SU-DHL-6 (cell line): ENCODE results near the gene MED12L.

Experiments used
- H2AFZ ChIP-seq: fragments of 200-600 bp; sonication (generic); 2 replicates; pipeline ENCODE4 v1.6.1; 2014; ENCODE audit warnings: low read depth, mild to moderate bottlenecking, moderate library complexity, mixed read lengths, antibody characterized with exemption, low read length; ENCODE audit not compliant: severe bottlenecking
- H3F3A ChIP-seq: fragments of 200-600 bp; shearing (Covaris generic); 2 replicates; pipeline ENCODE4 v1.6.0; 2016; ENCODE audit warnings: antibody characterized with exemption, mild to moderate bottlenecking; ENCODE audit not compliant: insufficient read depth
- H3K27ac ChIP-seq: fragments of 200-600 bp; sonication (generic); 2 replicates; pipeline ENCODE4 v1.5.1; 2016; ENCODE audit warnings: low read depth, mild to moderate bottlenecking, low read length, moderate library complexity, mixed read lengths
- H3K27me3 ChIP-seq: fragments of 200-600 bp; sonication (generic), shearing (Covaris generic); 2 replicates; pipeline ENCODE4 v1.6.0; 2014; ENCODE audit warnings: mild to moderate bottlenecking, low read length
- H3K36me3 ChIP-seq: fragments of 200-600 bp; sonication (generic); 2 replicates; pipeline ENCODE4 v1.6.1; 2014; ENCODE audit warnings: mild to moderate bottlenecking, low read length, mixed read lengths
- H3K4me2 ChIP-seq: fragments of 300-600, 200-600 bp; shearing (Covaris generic), sonication (generic); 2 replicates; pipeline ENCODE4 v1.6.0; 2014; ENCODE audit warnings: low read length, low read depth, mild to moderate bottlenecking; ENCODE audit not compliant: poor library complexity, severe bottlenecking
- H3K4me3 ChIP-seq: fragments of 200-600 bp; sonication (generic); 2 replicates; pipeline ENCODE4 v1.5.1; 2014; ENCODE audit warnings: antibody characterized with exemption, low read length, mild to moderate bottlenecking, mixed read lengths; ENCODE audit not compliant: insufficient read depth, poor library complexity, severe bottlenecking
- H3K79me2 ChIP-seq: fragments of 200-600 bp; sonication (generic); 2 replicates; pipeline ENCODE4 v1.6.1; 2014; ENCODE audit warnings: mild to moderate bottlenecking, low read length, moderate library complexity; ENCODE audit not compliant: insufficient read depth
- H3K9ac ChIP-seq: fragments of 200-600 bp; sonication (generic); 2 replicates; pipeline ENCODE4 v1.7.0; 2014; ENCODE audit warnings: mild to moderate bottlenecking, low read length
- H3K9me2 ChIP-seq: fragments of 200-600 bp; sonication (generic); replicated peaks from 2 replicates; pipeline ENCODE4 v1.6.1; 2014; ENCODE audit warnings: low read length; ENCODE audit not compliant: insufficient read depth
- H3K9me3 ChIP-seq: fragments of 200-600 bp; sonication (generic); 2 replicates; pipeline ENCODE4 v1.6.1; 2014; ENCODE audit warnings: low read length, mixed read lengths; ENCODE audit not compliant: insufficient read depth
- H4K20me1 ChIP-seq: fragments of 200-600 bp; sonication (generic); 2 replicates; pipeline ENCODE4 v1.6.1; 2014; ENCODE audit warnings: low read depth, mild to moderate bottlenecking, antibody characterized with exemption, low read length, moderate library complexity, mixed read lengths
- EZH2phosphoT487 ChIP-seq: fragments of 200-600 bp; sonication (generic), shearing (Covaris generic); conservative IDR thresholded peaks from 2 replicates; pipeline ENCODE4 v1.6.1; 2018; ENCODE audit warnings: mild to moderate bottlenecking, antibody characterized with exemption, low read length, moderate library complexity, mixed read lengths
- TF ChIP-seq, protein P1 (sequence below): fragments of 200-600 bp; sonication (generic); IDR thresholded peaks from one replicate; pipeline ENCODE4 v1.5.1; 2017; ENCODE audit warnings: antibody characterized with exemption, mild to moderate bottlenecking, low read length, moderate library complexity; ENCODE audit not compliant: insufficient read depth, poor library complexity, severe bottlenecking

Gene MED12L

GRCh38 chr3:151135541-151136337 is 50.3 kb downstream of the MED12L start:
- Histone ChIP-seq H3K4me2 (no peak overlapping the region), H3K27me3 (no peaks in the 10 kb centered on the region)

GRCh38 chr3:151142929-151143328 is 57.5 kb downstream of the MED12L start:
- Histone ChIP-seq H3K9me2 (no peaks in the 10 kb centered on the region), H3K9me3 (no peaks in the 10 kb centered on the region), H3K27me3 (no peaks in the 10 kb centered on the region), H4K20me1 (no peaks in the 10 kb centered on the region), H3K36me3 (0 out of 2 replicates have a peak, but pooled peaks cover 2% of the 10 kb centered on the region), H3K27ac (no peak overlapping the region), H3K9ac (no peak overlapping the region), H3K4me2 (no peak overlapping the region), H3K4me3 (no peak overlapping the region), H3K79me2 (no peaks in the 10 kb centered on the region), H3F3A (no peaks in the 10 kb centered on the region), H2AFZ (no peak overlapping the region)
- no peak for TF ChIP-seq EZH2phosphoT487
- TF ChIP-seq, protein P1, sequence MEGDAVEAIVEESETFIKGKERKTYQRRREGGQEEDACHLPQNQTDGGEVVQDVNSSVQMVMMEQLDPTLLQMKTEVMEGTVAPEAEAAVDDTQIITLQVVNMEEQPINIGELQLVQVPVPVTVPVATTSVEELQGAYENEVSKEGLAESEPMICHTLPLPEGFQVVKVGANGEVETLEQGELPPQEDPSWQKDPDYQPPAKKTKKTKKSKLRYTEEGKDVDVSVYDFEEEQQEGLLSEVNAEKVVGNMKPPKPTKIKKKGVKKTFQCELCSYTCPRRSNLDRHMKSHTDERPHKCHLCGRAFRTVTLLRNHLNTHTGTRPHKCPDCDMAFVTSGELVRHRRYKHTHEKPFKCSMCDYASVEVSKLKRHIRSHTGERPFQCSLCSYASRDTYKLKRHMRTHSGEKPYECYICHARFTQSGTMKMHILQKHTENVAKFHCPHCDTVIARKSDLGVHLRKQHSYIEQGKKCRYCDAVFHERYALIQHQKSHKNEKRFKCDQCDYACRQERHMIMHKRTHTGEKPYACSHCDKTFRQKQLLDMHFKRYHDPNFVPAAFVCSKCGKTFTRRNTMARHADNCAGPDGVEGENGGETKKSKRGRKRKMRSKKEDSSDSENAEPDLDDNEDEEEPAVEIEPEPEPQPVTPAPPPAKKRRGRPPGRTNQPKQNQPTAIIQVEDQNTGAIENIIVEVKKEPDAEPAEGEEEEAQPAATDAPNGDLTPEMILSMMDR, result no peak

More at GRCh38 chr3:151135541-151136337, 50.3 kb downstream of the MED12L start:
- H3K36me3 ChIP-seq, result peaks cover 2% of the 10 kb centered on the region; the same call in 1 of the 2 replicates
- H4K20me1 ChIP-seq, result no peaks in the 10 kb centered on the region
- H3K27ac ChIP-seq, result no peak overlapping the region
- H3K9me3 ChIP-seq, result no peaks in the 10 kb centered on the region
- no peak overlapping the region for H3K4me3 ChIP-seq
- H3K9ac ChIP-seq, result no peak overlapping the region
- TF ChIP-seq EZH2phosphoT487, result no peak
- TF ChIP-seq, protein P1, result no peak
- H3K9me2 ChIP-seq, result no peaks in the 10 kb centered on the region
- H2AFZ ChIP-seq, result no peak overlapping the region
- H3K79me2 ChIP-seq, result no peaks in the 10 kb centered on the region
- H3F3A ChIP-seq, result no peaks in the 10 kb centered on the region

- Histone ChIP-seq H3K79me2 (no peaks in the 10 kb centered on the region), H4K20me1 (0 out of 2 replicates have a peak, but pooled peaks cover 3% of the 10 kb centered on the region), H3K36me3 (0 out of 2 replicates have a peak, but pooled peaks cover 2% of the 10 kb centered on the region), H2AFZ (no peak overlapping the region), H3F3A (no peaks in the 10 kb centered on the region), H3K4me2 (no peak overlapping the region), H3K9ac (no peak overlapping the region), H3K27ac (no peak overlapping the region), H3K9me3 (no peaks in the 10 kb centered on the region), H3K27me3 (no peaks in the 10 kb centered on the region), H3K9me2 (no peaks in the 10 kb centered on the region), H3K4me3 (no peak overlapping the region)
- TF ChIP-seq EZH2phosphoT487, result no peak
- TF ChIP-seq, protein P1, result no peak
Observed at GRCh38 chr3:151144016-151144415, 58.6 kb downstream of the MED12L start.
